Stimulated activated CD4-positive, alpha-beta T cell treated with anti-CD3 and anti-CD28 coated beads, Interleukin-12 subunit alpha, Interleukin-12 subunit beta, amount 100 ng/mL, for 4 hours (primary cell): ENCODE data around the gene COPZ2.
A peak's percentile ranks its signal among the peaks of the same experiment; 100 is the strongest.

ENCODE experiments used
- DNase-seq: peaks from one replicate; pipeline ENCODE4 v3.0.0-alpha.2; 2020

COPZ2 gene

DNA sequence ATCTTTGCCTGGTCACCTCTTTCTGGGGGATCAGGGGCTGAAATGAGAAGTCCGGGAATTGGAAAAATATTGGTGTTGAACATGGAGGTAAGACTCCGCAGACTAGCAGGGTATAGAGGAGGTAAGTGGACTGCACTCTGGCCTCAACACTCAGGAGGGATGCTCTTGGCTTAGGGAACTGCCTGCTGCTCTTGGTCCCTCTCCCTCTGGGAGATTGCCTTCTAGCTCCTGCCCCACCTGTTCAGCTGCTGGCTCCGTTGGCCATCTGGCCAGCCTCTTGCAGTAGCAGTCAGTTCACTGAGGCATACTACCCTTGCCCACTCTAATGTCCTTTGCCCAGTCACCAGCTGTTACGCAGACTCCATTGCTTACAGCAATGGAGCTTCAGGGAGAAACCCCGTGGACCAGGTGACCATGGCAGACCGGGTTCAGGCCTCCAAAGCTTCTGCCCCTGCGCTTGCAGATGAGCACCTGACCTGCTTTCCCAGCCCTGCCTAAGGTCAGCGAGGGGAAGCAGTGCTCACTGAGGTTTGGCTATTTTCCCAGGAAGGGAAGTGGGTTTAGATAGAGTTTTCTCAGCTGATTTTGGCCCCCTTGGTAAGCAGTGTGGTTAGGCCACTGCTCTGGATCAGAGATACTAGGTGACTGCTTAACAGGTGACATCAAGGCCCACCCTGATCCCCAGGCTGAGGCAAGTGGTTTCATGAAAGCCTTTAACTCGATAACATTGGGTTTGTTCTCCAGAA is 54.8 kb downstream of the COPZ2 start:
- no peak for DNase-seq

- DNase-seq, result no peak
These were observed 55.4 kb downstream of the COPZ2 start for GRCh38 chr17:47982091-47982617.

GRCh38 chr17:47981462-47981861 is 56.1 kb downstream of the COPZ2 start:
- DNase-seq, result no peak

GRCh38 chr17:47980541-47980940 is 57.1 kb downstream of the COPZ2 start:
- no peak for DNase-seq

- peak; percentile 29 for DNase-seq
These were observed 59.3 kb downstream of the COPZ2 start for GRCh38 chr17:47978324-47978723.
